ENCODE results near the gene C1orf21. TPM values are rescaled to one million over a fixed set of nuclear protein-coding genes. Genes with fewer than 3 reads are reported as not detected.

The C1orf21 gene
- total RNA-seq, 2 experiments from 2014 or later = 2.7 to 4.1 TPM

DNA sequence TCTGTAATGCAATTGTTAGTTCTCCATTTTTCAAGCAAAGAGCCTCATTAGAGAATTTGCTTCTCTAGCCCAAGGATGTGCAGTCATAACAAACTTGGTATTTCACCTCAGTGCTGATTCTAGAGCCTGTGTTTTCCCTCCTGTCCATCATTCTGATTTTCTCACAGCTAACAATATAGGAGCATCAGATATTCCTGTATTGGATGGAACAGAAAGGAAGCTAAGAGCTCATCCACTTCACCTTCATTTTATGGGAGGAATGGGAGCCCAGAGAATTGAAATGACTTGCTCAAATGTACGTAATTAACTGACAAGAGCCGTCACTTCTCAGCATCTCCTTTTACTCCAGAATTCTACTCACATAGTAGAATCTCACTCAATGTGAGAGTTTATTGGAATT, 271.2 kb downstream of the C1orf21 start:
- Mint-ChIP-seq H3K27me3 (no peaks in the 10 kb centered on the region), H3K36me3 (no peaks in the 10 kb centered on the region), H3K9me3 (no peaks in the 10 kb centered on the region), H3K4me1 (no peaks in the 10 kb centered on the region), H3K27ac (no peak overlapping the region), H3K4me3 (no peak overlapping the region)
- no peak for DNase-seq

DNA sequence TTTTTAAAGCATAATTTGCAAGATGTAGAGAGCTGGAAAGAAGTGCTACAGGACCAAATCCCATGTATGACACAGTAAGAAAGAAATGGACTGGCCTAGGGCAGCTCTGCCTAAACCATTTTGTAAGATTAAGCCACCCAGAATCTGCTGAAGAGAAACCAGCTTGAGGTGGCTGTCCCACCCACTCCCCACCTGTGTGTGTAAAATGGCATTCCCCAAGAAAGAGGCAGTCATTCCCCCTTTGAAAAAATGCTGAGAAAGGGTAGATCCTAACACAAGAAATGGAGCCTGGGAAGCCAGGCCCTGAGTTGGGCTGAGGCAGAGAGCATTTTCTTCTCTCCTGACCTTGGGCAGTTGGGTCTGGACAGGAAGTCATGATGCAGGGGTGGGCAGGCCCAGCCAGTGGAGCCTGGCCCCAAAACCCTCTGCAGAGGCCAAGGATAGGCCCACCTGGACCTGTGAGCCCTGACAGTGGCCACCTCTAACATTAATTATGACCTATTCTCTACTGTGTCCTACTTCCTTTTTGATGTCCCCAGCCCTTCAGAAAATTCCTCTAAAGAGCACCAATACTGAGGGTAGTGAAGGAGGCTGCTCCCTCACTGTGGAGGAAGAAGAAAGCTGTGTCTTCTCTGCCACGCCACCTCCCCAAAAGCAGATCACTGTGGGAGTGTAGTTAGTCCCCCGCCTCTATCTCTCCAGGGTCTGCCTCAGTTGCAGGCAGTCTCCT, 273.8 kb downstream of the C1orf21 start:
- Mint-ChIP-seq H3K36me3 (no peaks in the 10 kb centered on the region), H3K9me3 (no peaks in the 10 kb centered on the region), H3K27me3 (peaks cover 22% of the 10 kb centered on the region), H3K4me1 (no peaks in the 10 kb centered on the region), H3K27ac (no peak overlapping the region), H3K4me3 (no peak overlapping the region)
- no peak for DNase-seq

DNA sequence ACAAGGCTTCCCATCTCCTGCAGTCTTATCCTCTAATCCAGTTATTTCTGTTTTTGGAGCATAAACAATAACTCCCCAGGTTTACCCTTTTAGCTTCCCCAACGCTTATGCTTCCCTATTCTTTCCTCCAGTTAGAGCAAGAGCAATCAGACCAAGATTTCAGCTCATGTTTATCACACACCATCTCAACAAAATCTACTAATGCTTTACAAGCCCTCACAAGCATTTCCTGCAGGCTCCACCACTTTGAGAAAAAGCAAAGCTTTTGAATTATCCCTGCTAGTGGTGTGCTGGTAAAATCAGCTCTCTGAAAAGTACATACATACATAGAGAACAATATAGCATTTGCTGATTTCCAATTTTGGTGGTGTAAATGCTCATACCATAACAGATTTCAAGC, 275.0 kb downstream of the C1orf21 start:
- H3K4me3 Mint-ChIP-seq = no peak overlapping the region
- H3K27me3 Mint-ChIP-seq = peaks cover 23% of the 10 kb centered on the region
- no peak for DNase-seq
- no peaks in the 10 kb centered on the region for H3K9me3 Mint-ChIP-seq
- no peaks in the 10 kb centered on the region for H3K36me3 Mint-ChIP-seq
- H3K27ac Mint-ChIP-seq = no peak overlapping the region
- H3K4me1 Mint-ChIP-seq = no peaks in the 10 kb centered on the region

DNA sequence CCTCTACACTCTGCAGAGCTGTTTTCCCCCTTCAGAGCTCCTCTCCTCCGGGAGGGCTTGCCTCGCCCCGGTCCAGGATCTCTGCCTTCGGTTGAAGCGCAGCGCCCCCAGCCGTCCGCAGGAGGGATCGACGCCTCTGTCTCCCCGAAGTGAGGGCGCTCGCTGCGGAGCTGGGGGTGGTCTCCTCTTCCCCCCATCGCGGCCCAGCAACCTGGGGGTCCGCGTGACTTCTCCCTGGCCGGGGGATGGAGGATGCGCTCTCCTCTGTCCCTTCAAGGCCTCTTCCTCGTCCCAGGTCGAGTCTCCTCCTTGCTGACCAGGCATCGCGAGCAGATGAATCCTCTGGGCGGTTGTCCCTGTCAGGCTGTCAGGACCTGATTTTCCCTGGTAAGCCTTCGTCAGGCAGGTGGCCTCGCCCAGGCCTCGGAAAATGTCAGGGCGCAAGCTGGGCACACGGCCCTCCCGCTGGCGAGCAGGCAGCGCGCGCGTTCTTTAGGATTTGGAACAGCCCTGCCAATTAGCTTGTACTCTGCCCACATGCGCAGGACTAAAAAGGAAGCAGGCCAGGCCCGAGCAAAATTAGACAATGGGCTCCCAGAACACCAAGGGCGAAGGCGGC, 277.3 kb downstream of the C1orf21 start:
- Mint-ChIP-seq H3K36me3 (no peaks in the 10 kb centered on the region), H3K4me3 (no peak overlapping the region), H3K9me3 (no peaks in the 10 kb centered on the region), H3K27me3 (peaks cover 23% of the 10 kb centered on the region), H3K4me1 (no peaks in the 10 kb centered on the region), H3K27ac (no peak overlapping the region)
- peak; percentile 50 for DNase-seq

DNA sequence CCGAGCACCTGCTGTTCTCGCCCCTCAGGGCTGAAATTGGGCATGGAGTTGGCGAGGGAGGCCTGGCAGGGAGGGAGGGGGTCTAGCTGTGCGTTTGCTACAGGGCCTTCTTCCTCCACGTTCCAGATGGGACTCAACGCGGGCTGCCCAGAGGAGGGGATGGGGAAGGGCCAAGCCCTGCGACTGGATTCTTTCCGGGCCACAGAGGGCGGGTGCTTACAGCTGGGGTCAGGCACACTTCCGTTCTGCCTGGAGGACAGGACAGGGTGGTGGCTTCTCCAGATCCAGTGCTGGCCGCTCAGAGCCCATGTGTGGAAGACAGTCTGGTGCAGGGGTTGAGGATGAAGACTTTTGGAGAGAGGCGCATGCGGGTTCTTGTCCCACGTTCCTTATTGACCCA, 277.8 kb downstream of the C1orf21 start:
- no peak for DNase-seq
- no peaks in the 10 kb centered on the region for H3K36me3 Mint-ChIP-seq
- no peak overlapping the region for H3K27ac Mint-ChIP-seq
- no peaks in the 10 kb centered on the region for H3K9me3 Mint-ChIP-seq
- no peak overlapping the region for H3K4me3 Mint-ChIP-seq
- peaks cover 23% of the 10 kb centered on the region for H3K27me3 Mint-ChIP-seq
- H3K4me1 Mint-ChIP-seq = no peaks in the 10 kb centered on the region

DNA sequence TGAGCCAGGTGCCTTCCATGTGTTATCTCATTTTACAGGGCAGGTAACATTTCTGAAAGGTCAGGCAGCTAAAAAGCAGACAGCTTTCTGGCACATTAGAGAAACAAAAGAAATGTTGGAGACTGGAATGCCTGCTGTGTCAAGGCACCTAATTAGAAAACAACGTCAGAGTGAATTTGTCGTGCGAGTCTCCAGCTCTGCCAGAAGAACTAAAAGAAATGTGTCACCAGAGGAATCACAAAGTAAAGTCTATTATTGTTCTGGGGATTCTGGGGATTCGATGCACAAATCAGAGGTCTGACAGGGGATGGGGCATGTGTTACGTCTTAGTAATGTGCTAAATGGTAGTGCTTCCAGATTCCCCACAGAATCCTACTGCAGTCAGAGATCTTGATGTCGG, 278.5 kb downstream of the C1orf21 start:
- Mint-ChIP-seq H3K27ac (no peak overlapping the region), H3K36me3 (no peaks in the 10 kb centered on the region), H3K4me1 (no peaks in the 10 kb centered on the region), H3K4me3 (no peak overlapping the region), H3K27me3 (peaks cover 23% of the 10 kb centered on the region), H3K9me3 (no peaks in the 10 kb centered on the region)
- DNase-seq = no peak

DNA sequence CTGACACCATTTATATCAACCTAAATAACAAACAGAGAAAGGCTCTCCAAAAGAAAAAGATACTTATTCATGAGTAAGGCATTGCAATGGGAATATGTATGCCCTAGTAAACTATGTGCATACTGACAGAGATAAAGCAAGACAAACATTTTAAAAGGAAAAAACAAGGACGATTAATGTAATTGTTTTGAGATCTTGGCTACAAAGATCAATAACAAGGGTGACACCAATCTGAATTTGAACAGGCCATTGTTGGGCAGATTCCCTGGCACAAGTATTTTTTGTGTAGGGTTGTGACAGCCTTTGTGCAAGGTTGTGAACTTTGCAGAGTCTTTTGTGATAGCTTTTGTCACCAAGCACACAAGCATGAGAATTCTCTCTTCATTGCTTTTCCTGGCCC, 282.6 kb downstream of the C1orf21 start:
- no peak overlapping the region for H3K27ac Mint-ChIP-seq
- no peak for DNase-seq

DNA sequence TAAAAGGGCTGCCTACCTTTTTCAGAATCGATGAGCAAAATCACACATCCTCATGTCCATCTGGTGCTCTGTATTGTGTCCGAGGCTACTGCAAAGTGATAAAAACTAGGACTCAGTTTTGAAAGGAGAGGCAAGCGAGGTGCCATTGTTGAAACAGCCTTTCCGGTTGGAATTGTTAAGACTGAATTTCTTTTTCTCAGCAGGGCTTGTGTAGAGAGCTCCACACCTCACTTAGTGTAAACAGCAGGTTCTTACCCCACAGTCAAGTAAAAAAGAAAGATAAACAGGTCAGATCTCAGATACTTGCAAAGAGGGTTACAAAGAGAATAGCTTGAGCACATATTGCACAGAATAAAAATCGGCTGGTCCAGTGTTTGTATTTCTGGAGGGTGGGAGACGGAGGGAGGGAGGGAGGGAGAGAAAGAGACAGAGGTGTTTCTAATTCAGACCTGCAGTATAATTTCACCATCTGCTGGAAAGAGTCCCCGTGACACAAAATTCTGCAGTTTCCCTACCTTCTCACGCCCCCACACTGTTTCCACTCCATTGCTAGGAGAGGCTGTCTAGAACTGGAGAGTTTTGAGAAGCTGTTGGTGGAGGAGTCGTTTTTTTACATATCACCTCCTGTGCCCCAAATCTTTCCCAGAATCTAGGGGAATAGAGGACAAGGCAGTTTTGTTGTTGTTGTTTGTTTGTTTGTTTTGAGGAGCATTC, 285.3 kb downstream of the C1orf21 start:
- no peak for DNase-seq
- Mint-ChIP-seq H3K4me1 (no peaks in the 10 kb centered on the region), H3K27me3 (peaks cover 24% of the 10 kb centered on the region)

More for the DNA sequence above, 282.6 kb downstream of the C1orf21 start:
- Mint-ChIP-seq H3K36me3 (no peaks in the 10 kb centered on the region), H3K9me3 (no peaks in the 10 kb centered on the region), H3K27me3 (peaks cover 34% of the 10 kb centered on the region), H3K4me1 (no peaks in the 10 kb centered on the region), H3K4me3 (no peak overlapping the region)

DNA sequence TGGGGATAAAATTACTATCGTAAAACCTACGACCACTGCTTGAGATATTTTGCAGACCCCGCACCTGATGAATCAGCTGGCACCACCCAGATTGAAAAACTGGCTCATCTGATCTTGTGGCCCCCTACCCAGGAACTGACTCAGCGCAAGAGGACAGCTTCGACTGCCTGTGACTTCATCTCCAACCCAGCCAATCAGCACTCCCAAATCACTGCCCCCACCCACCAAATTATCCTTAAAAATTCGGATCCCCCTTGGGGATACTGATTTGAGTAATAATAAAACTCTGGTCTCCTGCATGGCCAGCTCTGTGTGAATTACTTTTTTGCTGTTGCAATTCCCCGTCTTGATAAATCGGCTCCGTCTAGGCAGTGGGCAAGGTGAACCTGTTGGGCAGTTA, 286.5 kb downstream of the C1orf21 start:
- DNase-seq = no peak
- Mint-ChIP-seq H3K27ac (no peak overlapping the region), H3K9me3 (peaks cover 2% of the 10 kb centered on the region), H3K4me3 (no peak overlapping the region), H3K27me3 (peaks cover 24% of the 10 kb centered on the region), H3K36me3 (no peaks in the 10 kb centered on the region), H3K4me1 (no peaks in the 10 kb centered on the region)

More for the DNA sequence above, 285.3 kb downstream of the C1orf21 start:
- Mint-ChIP-seq H3K36me3 (no peaks in the 10 kb centered on the region), H3K27ac (no peak overlapping the region), H3K9me3 (peaks cover 2% of the 10 kb centered on the region), H3K4me3 (no peak overlapping the region)

DNA sequence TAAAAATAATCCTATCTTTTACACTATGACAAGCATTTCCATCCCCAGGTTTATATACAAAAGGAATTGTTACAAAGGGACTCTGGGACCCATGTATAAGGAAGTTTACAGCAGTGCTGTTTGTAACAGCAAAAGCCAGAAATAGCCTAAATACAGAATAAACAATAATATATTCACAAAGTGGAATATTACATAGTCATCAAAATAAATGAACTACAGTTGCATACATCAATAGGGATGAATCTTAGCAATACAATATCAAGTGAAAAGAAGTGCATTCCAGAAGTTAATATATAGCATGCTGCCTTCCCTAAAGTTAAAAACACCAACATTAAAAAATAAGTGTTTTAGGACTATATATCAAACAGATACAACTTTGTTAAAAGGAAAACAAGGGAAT, 290.5 kb downstream of the C1orf21 start:
- Mint-ChIP-seq H3K27ac (no peak overlapping the region), H3K27me3 (peaks cover 15% of the 10 kb centered on the region)
- DNase-seq = no peak

More for the DNA sequence above, 290.5 kb downstream of the C1orf21 start:
- Mint-ChIP-seq H3K4me3 (no peak overlapping the region), H3K9me3 (peaks cover 14% of the 10 kb centered on the region), H3K36me3 (no peaks in the 10 kb centered on the region), H3K4me1 (no peaks in the 10 kb centered on the region)

All from activated naive CD8-positive, alpha-beta T cell treated with anti-CD3 and anti-CD28 coated beads for 36 hours (primary cell).